T-helper 1 cell treated with Interleukin-12 subunit alpha and Interleukin-12 subunit beta and Interleukin-4 antibody, amounts not matched to agents 30 ng/mL and 1 ng/mL, for 36 hours (primary cell): ENCODE results near the gene SRPRB. TPM values are rescaled to one million over a fixed set of nuclear protein-coding genes. Genes with fewer than 3 reads are reported as not detected.

ENCODE experiments used
- intact Hi-C: fragments of 100-400 bp; cut with micrococcal nuclease; formaldehyde crosslinking; loops from one replicate; pipeline ENCODE4 v1.15.1; 2024
- total RNA-seq: library from RNA; stranded (reverse); gene quantifications from 2 replicates; pipeline ENCODE4 v1.2.3, GENCODE V29; 2022

The SRPRB gene
- total RNA-seq, 1 donor from 2014 or later, result 73.1 TPM

- intact Hi-C loops, result no loop called here
Observed at GRCh38 chr3:133825969-133826727, 20.5 kb downstream of the SRPRB start.

- intact Hi-C loops, result no loop called here
Observed at GRCh38 chr3:133827136-133827535, 21.5 kb downstream of the SRPRB start.

GRCh38 chr3:133827684-133828083 is 22.1 kb downstream of the SRPRB start:
- intact Hi-C loops, result no loop called here

- intact Hi-C loops, result no loop called here
Observed at GRCh38 chr3:133828576-133829309, 23.1 kb downstream of the SRPRB start.

GRCh38 chr3:133829310-133829707 is 23.7 kb downstream of the SRPRB start:
- intact Hi-C loops, result no loop called here

GRCh38 chr3:133830071-133830470 is 24.5 kb downstream of the SRPRB start:
- intact Hi-C loops, result no loop called here

- intact Hi-C loops, result no loop called here
Observed at GRCh38 chr3:133831966-133832801, 26.6 kb downstream of the SRPRB start.

- intact Hi-C loops, result no loop called here
Observed at GRCh38 chr3:133832802-133833144, 27.2 kb downstream of the SRPRB start.

GRCh38 chr3:133833267-133833666 is 27.7 kb downstream of the SRPRB start:
- intact Hi-C loops, result no loop called here

GRCh38 chr3:133833880-133834620 is 28.4 kb downstream of the SRPRB start:
- intact Hi-C loops, result no loop called here

GRCh38 chr3:133834621-133835417 is 29.2 kb downstream of the SRPRB start:
- intact Hi-C loops, result no loop called here

GRCh38 chr3:133835418-133835743 is 29.8 kb downstream of the SRPRB start:
- intact Hi-C loops, result no loop called here

- intact Hi-C loops, result no loop called here
Observed at GRCh38 chr3:133835961-133836360, 30.3 kb downstream of the SRPRB start.

GRCh38 chr3:133836497-133837158 is 31.0 kb downstream of the SRPRB start:
- intact Hi-C loops, result no loop called here

GRCh38 chr3:133837487-133838295 is 32.1 kb downstream of the SRPRB start:
- intact Hi-C loops, result no loop called here

GRCh38 chr3:133838296-133838789 is 32.7 kb downstream of the SRPRB start:
- intact Hi-C loops, result no loop called here

- intact Hi-C loops, result no loop called here
Observed at GRCh38 chr3:133838916-133839800, 33.5 kb downstream of the SRPRB start.
